GM21529 (cell line): ENCODE measurements around the gene LRFN2.
A peak's percentile ranks its signal among the peaks of the same experiment; 100 is the strongest.

Experiments
- ATAC-seq: cut with Tn5 transposase; IDR thresholded peaks from one replicate; pipeline ENCODE4 v1.9.1; 2021; ENCODE audit not compliant: unreplicated experiment

Gene LRFN2

DNA sequence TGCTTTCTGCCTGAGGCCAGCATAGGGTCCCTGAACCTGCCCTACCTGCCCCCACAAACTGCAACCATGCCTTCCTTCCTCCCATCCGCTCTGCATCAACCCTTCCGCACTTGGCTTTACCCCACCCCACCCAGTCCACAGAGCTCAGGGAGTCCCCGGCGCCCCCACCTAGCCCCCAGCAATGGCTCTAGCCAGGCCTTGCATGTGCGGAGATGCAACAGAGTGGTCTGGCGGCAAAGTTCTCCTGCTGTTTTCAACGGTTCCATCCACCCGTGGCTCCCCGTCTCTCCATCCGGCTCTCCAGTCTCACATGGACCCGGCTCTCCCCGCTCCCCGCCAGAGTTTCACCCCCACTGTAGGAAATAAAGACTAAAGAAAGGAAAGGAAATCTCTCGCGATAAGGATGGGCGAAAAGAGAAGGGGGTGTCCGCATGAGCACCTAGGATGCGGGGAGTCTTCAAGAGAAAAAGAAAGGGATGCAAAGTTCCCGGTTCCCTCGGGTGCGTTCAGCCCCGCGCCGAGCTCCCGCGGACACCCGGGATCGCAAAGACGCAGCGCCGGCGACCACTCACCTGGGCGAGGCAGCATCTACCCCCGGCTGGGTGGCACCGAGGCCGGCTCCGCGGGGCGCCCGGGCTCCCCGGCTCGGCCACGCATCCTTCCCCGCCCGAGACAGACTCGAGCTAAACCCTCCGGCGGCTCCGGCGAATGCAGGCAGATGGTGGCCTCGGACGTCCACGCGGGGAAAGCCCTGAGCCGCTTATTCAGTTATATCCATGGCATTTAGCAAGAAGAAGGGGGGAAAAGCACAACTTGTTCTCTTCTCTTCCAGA is 579 bp downstream of the LRFN2 start:
- ATAC-seq: no peak

DNA sequence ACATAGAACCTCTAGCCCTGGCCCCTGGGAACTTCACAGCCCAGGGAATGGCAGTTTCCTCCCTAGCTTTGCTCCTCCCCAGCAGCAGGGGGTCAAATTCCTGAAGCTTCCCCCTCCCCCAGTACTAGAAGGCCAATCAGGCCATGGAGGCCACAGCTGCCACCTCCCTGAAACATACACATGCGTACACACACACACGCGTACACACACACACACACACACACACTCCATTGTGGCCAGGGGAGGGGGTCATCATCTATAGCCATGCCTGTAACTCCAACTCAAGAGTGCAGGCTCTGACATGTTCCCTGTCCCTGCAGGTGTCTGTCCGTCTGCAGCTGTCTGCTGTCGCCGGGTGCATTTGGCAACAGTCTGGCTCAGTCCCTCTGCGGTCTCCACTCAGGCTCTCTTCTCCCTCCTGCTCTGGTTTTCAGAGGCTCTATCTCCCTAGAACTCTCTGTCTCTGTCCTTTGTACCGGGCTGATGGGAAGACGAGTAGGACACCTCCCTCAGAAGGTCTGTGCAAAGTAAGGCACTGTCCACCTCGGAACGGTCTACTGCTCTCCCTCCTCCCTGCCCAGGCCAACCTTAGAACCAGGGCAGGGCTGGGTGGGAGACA is 1.4 kb downstream of the LRFN2 start:
- no peak for ATAC-seq

DNA sequence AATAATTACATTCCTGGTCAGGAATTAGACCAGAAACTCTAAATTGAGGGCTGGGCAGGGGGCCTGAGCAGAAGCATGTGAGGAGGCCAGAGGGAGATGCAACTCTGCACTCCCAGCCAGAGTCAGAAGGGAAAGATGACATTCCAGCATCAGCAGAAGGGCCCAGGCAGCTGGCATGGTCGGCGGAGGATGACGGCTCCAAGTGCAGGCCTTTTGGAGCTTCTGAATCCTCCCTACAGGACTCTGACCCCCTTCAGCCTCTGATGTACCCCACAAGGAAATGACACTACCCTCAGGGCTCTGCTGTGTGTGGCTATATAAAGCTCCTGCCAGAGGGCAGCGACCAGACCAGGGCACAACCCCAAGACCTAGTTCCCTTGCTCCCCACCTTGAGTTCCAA is 1.9 kb downstream of the LRFN2 start:
- ATAC-seq: no peak

DNA sequence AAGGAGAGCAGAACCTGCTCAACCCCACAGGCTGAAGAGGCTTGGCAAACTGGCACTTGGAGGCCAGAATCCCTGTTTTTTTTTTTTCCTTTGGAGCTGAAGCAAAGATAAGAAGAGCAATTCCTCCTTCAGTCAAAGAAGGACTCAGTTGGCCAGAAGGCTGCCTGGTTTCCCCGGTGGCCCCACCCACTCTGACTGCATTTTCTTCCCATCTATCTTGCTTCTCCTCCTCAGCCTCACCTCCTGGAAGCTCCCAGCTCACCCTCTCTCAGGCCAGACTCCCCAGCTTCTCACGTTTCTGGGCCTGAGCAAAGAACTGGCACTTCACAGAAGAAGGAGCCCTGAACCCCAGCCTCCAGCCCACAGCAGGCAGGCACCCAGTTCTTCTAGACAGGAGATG is 2.4 kb downstream of the LRFN2 start:
- no peak for ATAC-seq

DNA sequence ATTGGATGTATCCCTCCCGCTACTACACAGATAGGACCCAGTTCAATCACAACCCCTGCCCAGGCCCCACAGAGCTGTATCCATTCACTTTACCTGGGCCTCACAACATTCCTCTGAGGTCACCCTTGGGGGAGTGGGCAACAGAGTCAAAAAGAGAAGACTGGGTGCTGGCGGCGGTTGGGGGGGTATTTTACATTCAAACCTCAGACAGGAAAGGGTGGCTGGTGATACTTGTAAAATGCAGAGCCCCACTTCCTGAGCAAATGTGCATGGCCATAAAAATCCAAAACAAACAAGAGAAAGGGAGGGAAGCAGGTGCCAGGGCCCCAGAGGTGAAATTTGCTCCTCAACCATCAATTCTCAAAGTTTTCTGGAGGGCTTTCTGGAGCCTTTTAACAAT is 3.5 kb downstream of the LRFN2 start:
- no peak for ATAC-seq

DNA sequence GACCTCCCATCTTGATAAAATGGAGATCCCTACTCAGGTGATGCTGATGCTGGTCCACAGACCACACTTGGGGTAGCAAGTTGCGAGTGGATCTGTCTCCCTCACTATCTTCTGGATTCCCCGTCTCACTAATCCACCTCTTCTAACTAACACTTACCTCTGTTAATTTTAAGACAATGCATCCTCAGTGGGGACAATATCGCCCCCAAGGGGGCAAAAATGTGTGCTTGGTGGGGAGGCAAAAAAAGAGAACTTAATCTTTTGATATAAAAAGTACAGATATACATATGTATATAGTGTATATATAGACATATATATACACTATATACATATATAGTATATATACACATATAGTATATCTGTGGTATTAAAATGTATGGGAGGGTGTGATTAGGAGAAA is 4.3 kb downstream of the LRFN2 start:
- ATAC-seq: no peak

DNA sequence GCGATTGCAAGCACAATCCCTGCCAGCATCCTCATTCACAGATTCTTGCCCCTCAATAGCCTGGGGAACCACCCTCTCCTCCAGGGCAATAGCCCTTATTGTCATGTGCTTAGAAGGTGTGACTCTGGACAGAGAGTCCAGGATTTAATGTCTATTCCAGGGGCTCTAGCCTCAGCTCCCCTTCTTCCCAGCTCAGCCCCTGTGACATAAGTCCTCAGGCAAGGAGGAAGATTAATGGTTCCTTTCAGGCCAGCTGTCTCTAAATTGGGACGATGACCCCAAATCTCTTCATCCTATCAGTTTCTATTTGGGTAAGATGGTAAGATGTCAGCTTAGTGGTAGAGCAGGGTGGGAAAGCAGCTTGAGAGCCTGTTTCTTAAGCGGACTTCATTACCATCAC is 8.1 kb downstream of the LRFN2 start:
- no peak for ATAC-seq

DNA sequence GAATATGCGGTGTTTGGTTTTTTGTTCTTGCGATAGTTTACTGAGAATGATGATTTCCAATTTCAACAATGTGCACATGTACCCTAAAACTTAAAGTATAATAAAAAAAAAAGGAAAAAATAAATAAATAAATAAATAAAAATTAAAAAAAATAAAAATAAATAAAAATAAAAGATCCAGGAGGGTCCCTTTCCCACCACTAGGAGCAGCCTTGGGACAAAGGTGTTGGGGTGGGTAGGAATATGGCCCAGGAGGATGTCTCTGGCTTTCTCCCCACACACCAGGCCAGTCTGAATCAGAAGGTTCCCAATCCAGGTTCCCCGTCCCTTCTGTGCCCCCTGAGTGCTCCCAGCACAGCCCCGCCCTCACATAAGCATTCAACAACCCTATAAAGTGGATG is 9.5 kb downstream of the LRFN2 start:
- ATAC-seq: no peak

DNA sequence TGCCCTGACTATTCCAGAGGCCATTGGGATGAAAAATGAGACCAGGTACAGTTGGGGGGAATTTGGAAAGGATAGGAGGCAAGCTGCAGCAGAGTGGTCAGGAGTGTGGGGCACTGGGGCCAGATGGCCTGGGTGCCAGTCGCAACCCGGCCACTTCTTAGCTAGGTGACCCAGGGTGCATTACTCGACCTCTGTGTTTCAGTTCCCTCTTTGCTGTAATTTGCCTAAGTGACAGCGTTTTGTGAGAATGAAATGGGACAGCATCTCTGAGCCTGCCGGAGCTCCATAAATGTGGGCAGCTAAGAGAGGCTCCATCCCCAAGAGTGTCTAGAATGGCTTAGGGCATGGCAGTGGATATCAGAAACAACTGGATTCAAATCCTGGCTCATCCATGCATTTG is 13.9 kb downstream of the LRFN2 start:
- ATAC-seq: peak; percentile 55

DNA sequence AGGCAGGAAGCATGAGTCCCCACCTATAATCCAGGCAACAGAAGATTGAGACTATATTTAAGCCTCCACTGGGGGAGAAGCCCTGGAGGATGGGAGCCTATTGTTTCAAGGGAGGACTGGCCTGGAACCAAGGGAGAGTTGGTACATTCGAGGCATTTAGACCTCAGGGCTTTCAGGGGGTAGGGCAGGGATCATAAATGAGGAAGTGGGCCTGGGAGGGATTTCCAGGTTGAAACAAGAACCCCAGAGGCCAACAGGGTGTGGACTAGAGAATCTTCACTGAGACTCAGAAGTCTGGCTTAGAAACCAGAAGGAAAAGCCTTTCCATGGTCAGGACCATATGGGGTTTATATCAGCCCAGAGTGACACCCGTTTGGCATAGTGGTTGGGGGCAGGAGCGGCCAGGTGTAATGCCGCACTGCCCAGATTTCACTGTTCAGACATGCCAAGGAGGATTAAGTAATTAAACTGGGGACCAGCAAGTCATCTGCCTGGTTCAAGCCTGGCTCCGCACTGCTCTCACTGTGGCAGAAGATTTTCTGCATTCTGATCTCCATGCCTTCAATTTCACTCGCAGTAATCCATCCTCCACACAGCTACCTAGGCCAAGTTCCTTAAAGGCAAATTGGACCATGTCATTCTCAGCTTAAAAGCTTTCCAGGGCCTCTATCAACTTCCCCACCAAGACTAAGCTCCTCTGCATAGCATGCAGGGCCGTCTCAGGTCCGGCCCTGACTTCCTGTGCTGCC is 17.8 kb downstream of the LRFN2 start:
- ATAC-seq: no peak

DNA sequence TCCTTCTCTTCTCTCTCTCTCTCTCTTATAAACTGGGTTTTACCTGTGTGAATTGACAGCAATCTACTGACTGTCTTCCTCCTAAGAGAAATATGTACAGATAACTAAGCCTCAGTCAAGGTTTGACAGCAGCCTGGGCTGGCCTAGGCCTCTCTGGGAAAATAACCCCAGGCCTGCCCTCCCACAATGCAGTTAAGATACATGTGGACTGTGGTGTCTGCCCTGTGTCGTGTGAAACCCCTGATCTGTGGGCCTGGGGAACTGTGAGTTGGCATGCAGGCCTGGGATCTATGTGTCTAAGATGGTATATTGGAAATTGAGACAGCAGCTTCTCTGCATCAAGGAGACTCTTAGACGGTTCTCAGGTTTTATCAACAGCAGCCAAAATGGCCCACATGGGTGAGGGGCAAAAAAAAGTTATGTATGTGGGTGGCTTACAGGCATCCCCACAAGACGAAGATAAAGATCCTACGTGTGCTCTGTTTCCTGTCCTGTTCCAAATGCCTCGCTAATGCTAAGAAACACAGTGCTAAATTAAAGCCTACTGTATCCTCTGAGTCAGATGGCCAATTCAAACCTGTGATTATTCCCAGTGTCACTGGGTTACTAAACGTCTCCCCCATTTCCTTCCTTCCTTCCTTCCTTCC is 19.0 kb downstream of the LRFN2 start:
- no peak for ATAC-seq

DNA sequence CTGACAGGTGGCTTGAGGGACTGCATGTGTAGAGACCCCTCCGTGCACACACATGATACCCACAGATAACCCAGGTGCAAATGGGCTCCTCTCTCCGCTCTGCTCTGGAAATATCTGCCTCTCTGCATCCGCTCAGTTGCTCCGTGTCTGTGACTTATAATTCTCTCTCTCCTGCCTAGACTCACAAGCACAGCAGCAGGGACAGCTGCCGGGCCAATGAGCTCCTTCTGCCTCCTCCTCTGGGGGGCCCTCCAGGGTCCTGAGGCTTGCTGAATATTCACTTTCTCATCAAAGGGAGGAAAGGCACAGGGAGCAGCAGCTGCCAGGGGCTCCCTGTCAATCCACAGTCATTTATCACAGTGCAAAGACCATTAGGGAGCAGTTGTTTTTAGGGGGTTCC is 24.1 kb downstream of the LRFN2 start:
- no peak for ATAC-seq

DNA sequence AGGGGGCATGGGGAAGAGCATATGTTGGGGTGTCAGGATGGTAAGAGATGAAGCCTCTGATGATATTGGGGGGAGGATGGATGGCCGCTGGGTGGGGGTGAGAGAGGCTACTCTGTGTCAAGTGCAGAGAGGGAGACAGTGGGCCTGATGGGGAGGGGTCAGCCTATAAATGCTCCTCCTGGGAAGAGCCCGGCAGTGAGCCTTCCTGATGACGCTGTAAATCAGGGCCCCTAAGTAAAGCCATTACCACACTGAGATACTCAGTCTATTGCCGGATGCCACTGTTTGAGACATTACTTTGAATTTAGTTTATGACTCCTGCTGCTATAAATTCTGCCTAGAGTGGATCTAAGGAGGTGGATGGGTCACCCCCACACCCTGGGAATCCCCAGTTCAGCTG is 28.1 kb downstream of the LRFN2 start:
- no peak for ATAC-seq

DNA sequence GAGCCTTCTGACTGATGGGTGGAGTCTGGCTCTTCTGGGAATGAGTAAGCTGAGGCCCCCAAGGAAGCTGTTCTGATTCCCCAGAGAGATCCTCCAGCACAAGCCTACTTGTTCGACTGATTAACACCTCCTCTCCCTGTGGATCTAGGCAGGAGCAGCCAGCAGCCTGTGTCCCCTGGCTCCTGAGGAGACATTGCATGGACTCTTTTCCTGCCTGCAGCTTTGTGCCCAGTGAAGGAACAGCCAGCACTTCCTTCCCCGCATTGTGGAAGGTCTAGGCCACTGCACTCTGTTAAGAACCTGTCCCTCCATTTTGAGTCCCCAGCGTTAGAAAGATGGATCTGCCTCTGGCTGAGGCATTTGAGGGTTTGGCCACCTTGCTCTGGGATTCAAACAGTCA is 29.1 kb downstream of the LRFN2 start:
- no peak for ATAC-seq

DNA sequence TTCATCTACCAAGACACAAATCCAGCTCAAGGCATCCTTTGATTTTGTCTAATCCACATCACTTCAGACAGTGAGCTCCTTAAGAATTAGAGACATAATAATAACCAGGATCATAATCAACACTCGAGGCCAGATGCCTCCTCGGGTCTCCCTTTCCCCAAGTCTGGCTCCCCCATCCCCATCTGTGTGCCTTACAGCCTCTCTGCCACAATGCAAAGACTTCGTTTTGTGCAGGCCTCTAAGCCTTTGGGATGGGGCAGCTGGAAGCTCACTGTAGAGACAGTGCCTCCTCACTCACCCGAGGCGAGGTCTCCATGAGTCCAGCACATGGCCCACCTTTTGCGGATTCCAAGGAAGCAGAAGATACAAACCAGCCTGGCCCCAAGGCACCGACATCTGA is 30.3 kb downstream of the LRFN2 start:
- ATAC-seq: no peak

DNA sequence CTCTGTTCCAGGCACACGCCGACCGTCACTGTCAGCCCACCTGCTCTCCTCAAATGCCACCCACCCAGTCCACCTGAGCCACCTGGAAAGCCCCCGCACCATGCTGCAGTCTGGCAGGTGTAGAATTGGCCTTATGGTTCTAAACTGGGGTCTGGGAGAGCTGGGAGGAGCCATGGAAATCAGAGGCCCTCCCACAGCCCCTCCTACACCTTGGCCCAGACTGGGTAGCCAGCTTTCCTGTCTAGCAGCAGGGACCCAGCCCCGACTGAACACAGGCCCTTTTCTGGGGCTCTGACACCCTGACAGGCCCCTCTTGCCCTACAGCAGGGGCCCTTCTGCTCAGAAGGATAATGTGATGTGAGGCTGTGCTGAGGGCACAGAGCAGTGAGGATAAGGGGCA is 31.1 kb downstream of the LRFN2 start:
- no peak for ATAC-seq

DNA sequence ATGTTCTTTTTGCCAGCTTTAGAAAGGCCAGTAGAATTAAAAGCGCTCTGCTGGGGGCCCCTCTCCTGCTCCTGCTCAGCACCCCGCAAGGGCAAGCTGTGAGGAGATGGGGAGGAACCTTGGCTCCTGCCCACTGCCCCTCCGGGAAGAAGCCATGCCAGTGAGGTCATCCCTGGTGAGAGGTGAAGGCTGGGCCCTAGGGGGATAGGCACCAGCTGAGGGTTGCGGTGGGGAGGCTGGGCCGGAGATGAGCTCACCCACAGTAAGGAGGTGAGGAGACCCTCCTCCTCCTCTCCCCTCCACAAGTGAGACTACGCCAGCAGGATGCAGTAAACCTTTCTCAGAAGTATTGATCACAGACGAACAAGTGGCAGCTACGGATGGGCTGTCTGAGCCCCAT is 32.1 kb downstream of the LRFN2 start:
- no peak for ATAC-seq

DNA sequence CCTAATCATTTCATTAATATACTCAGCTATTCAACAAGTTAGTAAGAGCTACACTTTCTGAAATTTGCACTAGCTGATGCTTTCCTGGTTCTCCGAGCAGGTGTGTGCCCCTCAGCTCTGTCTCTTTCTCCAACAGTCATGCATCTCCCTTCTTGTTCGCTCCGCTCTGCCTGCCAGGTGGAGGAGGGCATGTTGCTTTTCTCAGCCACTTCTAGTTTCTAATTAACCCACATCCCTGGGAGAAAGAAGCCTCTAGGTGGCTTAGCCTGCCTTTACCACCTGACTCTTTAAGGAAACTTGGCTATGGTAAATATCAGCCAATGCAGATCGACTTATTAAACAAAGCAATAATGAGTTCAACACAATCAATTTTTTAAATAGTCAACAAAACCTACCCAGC is 34.2 kb downstream of the LRFN2 start:
- ATAC-seq: no peak

DNA sequence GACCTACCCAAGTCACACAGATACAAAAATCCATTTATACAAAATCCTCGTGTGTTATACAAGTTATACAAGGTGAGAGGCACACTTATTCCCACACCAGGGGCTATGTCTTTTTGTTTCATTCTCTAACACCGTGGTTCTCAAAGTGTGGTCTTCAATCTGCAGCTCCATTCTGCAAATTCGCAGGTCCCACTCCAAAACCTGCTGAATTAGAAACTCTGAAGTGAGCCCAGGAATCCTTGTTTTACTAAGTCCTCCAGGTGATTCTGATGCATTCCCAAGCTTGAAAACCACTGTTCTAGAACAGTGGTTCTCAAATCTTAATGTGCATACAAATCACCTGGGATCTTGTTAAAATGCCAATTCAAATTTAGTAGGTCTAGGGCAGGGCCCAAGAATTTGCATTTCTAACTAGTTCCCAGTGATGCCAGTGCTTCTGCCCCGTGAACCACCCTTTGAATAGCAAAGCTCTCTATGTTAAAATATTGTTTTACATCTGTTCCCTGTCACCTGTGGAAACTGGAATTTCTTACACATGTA is 35.1 kb downstream of the LRFN2 start:
- no peak for ATAC-seq

DNA sequence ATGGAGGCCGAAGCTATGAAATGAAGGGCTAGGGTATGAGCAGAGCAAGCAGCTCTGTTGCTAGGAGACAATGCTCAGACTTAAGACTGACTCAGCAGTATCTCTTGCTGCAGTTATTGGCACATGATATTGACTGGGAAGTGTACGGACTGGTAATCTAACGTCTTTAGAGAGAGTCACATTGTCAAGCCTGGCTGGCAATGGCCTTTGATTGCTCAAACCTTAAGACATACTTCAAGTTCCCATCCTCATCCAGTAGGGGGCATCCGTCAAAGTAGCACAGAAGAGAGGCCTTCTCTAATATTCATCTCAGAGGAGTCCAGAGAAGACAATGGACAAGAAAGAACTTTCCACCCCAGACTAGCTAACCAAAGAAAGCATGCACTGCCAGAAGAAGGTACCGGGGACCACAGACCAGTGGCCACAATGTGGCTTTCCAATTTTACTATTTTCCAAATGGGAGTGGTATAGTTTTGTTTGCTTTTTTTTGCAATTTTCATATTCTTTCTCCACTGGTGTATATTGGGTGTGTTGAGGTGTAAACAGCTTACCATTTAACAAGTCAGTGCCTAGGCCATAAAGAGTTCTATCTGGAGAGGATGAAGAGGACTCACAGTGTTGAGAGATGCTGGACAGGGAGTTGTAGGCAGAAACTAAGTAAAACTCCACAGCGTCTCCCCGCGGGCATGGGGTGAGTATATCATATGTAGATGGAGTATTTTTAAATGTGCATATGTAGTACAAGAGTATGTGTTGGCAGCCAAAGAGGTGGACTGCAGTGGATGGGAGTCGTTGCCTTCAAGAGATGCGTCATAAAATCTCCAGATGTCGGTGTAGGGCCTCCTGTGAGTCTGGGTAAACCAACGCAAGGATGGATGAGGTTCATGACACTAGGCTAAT is 36.7 kb downstream of the LRFN2 start:
- no peak for ATAC-seq
